Keratinocyte (primary cell): Measurements from ENCODE around the gene ZC3H18.

Experiments
- EZH2 ChIP-seq: IDR thresholded peaks from one replicate; pipeline ENCODE4 v1.6.1; 2012; ENCODE audit warnings: inconsistent platforms, mild to moderate bottlenecking, low read length, moderate library complexity
- TF ChIP-seq, protein P1 (sequence below), 3 experiments: IDR thresholded peaks in 1 of 3; conservative IDR thresholded peaks in 1 of 3; optimal IDR thresholded peaks in 1 of 3; 2 replicates in 2 of 3; 3 replicates in 1 of 3; pipeline versions ENCODE3 to v1.5.1; 2011; ENCODE audit warnings: low read length in 3 of 3, mild to moderate bottlenecking in 3 of 3, moderate library complexity in 2 of 3, control low read depth in 1 of 3, inconsistent platforms in 1 of 3; ENCODE audit not compliant: insufficient read depth in 2 of 3; ENCODE audit errors: extremely low read depth in 1 of 3

DNA sequence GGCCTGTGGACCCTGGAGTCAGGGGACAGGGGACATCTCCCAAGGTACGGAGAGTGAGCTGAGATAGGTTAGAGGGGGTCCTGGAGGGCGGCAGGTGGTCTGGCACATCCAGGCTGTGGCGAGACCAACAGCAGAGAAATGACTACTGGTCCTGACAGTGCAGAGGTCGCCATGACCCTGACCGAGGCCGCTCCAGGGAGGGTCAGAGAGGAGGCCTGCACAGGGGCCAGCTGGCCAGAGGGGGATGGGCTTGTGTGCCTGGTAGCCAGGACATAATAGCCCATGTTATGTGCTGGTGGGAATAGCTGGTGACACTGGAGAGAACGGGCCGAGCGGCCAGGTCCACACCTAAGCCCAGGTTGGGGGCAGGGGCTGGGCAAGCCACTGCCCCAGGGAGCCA is 40.6 kb upstream of the ZC3H18 start:
- TF ChIP-seq, protein P1, sequence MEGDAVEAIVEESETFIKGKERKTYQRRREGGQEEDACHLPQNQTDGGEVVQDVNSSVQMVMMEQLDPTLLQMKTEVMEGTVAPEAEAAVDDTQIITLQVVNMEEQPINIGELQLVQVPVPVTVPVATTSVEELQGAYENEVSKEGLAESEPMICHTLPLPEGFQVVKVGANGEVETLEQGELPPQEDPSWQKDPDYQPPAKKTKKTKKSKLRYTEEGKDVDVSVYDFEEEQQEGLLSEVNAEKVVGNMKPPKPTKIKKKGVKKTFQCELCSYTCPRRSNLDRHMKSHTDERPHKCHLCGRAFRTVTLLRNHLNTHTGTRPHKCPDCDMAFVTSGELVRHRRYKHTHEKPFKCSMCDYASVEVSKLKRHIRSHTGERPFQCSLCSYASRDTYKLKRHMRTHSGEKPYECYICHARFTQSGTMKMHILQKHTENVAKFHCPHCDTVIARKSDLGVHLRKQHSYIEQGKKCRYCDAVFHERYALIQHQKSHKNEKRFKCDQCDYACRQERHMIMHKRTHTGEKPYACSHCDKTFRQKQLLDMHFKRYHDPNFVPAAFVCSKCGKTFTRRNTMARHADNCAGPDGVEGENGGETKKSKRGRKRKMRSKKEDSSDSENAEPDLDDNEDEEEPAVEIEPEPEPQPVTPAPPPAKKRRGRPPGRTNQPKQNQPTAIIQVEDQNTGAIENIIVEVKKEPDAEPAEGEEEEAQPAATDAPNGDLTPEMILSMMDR (optimal IDR thresholded peaks at IDR 0.05 in 1 of 3, IDR thresholded peaks at IDR 0.05 in 1 of 3, conservative IDR thresholded peaks at IDR 0.05 in 1 of 3; ENCODE audit: extremely low read depth in 1 of 3, insufficient read depth in 2 of 3, low read length in 3 of 3), result no peak
- no peak for TF ChIP-seq EZH2
